Kasumi-1 (cell line): ENCODE measurements around the gene GPR158.

Experiments used
- DNase-seq, 2 experiments: peaks; one replicate each; lab custom pipeline; 2025; lab: John Stamatoyannopoulos, UW

The GPR158 gene

DNA sequence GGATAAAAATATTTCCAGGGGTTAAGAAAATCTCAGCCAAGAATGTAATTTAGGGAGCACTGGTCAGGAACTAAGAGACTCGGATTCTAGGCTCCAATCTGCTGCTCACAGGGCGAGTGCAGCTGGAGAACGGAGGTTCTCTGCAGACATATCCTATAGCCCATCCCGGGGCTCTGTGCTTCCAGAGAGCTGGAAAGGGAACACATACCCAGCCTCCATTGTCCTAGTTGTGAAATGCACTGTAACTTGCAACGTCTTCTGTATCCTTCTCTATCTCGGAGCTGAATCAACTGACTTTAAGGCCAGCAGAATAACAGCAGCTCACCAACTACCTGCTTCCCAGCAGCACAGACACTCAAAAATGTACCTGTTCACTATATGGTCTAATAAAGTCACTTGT, 408.2 kb downstream of the GPR158 start:
- DNase-seq, result no peak

DNA sequence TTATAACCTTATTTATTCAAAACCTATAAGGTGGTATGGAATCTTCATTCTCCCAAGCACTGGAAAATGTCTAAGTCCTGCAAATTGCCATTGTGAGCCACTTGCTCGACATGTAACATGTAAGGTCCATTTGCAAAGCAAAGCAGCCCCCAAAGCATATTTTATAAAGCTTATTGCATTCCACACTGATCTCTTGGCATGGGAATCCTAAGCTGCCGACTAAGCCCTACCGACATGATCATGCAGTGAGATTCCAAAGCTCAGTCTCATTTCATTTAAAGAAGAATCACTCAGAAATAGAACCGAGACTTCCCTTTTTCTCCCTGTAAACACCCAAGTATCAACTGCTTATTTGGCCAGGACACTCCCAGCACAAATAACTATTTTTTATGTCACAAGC, 425.9 kb downstream of the GPR158 start:
- DNase-seq, result no peak

DNA sequence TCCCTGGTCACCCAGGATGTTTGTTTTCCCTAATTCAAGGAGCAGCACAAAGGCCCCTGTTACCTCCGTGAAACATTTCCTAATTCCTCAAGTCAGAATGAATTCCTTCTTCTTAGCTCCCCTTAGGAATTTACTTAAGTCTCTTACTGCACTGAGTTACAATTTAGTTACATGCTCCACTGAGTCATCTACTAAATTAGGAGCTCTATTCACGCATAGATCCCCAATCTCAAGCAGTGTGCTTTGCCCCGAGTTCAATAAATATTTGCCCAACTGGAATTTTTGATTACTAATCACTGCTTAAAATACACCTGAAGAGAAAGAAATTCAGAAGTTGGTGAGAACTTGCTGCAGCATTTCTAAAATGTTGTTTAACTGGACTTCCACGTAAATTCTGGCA, 429.8 kb downstream of the GPR158 start:
- no peak for DNase-seq

DNA sequence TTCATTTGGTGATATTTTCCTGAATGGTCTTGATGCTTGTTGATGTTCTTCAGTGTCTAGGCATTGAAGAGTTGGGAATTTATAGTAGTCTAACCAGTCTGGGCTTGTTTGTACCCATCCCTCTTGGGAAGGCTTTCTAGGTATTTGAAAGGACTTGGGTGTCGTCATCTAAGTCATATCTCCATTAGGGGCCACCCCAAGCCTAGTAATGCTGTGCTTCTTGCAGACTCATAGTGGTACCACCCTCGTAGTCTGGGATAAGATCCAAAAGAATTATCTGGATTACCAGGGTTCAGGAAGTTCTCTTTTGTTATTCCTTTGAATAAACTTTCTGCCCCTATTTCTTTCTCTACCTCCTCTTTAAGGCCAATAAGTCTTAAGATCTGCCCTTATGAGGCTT, 439.9 kb downstream of the GPR158 start:
- no peak for DNase-seq

DNA sequence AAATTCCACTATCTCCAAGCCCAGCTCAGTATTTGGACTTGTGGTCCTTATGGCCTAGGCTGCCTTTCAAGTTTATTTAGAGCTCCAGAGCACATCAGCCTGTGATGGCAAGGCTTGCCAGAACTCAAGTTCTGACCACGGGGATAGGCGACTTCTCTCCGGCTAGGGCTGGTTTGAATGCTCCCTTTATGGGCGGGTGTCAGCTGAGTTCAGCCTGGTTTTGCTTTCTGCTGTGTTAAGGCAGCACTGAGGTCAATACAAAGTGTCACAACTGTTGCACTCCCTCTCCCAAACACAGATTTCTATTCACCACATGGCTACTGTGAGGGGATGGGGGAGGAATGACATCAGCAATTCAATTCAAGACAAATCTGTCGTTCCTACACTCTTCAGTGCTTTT, 441.1 kb downstream of the GPR158 start:
- no peak for DNase-seq

DNA sequence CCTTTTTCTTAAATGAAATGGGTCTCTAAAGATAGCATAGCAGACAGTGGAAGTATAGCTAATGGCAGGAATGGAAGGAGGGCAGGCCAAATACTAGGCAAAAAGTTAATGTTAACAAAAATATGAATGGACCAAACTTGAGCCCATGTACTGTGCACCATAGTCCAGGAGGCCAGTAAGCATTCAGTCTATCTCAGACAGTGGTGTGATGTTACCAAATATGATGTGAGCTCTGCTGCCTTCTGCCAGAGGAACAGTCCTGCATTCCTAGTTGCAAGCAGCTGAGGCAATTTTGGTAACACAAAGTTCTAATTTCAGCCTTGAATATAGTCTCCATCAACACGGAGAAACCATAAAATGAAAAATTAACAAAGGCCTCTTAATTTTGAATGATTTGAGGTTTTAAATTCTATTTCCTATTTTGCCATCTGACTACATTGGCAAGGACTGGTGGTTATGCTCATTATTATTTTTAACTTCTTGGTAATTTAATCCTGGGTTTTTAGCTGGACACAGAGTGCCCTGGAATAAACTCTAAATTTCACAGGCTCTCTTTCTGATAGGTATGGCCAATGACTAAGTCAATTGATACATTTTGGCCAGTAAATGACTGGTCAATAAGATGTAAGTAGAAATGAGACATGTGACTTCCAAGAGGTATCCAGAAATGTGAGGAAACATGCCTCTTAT, 442.2 kb downstream of the GPR158 start:
- DNase-seq, result no peak

DNA sequence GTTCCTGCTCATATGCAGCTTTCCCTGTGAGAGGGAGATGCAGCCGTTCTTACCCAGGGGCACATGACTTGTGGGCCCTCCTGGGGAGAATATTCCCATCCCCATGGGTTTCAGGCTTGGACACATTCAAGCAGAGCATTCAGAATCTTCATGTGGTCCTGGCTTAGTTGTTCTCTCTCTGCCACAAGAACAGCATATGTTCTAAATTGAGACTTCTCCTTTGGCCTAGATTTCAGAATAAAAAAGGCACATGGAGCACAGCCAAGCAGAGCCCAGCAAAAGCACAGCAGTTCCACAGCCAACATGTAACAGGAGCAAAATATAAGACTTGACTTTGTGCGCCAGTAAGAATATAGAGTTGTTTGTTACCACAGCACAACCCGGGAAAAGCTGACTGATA, 452.8 kb downstream of the GPR158 start:
- no peak for DNase-seq

DNA sequence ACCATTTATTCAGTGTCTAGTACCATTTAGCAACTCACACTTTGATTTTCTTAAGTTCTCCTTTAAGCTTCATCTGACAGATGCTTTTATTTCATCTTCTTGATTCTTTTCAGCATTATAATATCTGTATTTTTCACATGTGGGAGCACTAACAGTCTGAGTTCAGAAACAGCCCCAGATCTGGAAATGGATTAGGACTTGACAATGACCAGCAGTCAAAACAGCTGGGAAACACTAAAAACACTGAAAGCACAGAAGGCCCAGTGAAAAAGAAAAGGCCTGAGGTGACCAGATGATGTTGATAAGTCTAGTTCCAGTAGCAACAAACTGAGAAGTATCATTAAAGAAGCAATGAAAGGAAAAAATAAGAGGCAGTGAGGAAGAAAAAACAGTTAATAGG, 454.5 kb downstream of the GPR158 start:
- DNase-seq, result no peak

DNA sequence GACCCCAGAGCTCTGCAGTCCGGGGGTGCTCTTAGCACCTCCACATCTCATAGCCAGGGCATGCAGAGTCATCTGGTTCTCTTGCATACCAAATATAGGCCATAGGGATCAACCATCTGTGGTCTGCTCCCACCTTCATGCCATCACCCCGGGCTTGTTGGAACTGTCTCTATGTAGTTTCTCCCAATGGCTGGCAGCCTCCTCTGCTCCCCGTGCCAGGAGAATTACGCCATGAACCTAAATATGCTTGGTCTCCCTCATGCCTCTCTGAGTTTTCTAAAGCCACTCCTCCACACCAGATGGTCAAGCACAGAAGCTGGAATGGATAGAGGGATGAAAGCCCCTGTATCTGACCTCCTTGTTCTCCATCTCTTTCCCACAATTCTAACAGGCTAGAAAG, 456.7 kb downstream of the GPR158 start:
- no peak for DNase-seq

DNA sequence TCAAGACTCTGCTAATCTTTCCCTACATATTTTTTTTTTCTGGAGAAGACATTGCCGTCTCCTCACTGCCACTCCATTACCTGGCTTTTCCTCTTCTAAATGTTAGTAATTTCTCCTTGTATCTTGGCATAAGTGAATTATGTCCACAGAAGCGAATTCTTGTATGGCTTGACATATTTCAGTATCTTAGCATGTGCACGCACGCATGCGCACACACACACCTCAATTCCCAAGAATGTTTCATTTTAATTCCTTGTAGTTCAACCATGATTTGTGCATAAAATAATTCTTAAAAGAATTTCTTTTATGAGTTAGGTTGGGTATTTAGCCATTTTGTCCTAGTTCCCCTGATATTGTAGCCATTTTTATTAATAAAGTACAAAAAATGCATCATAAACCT, 458.0 kb downstream of the GPR158 start:
- no peak for DNase-seq

DNA sequence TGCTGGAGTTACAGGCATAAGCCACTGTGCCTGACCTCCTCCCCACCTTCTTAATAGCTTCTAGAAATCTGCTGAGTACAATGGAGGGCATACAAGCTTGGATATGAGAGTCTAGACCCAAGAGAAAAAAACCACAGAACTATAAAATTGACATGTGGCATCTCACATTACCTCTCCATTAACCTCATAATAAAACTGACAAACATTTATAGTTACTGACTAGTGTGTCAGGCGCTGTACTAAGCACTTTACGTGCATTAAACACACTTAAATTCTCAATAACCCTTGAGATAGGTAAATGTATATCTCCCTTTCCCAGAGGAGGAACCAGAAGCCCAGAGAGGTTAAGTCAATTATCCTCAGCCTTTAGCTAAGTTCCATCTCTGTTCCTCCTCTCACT, 458.7 kb downstream of the GPR158 start:
- DNase-seq, result no peak

DNA sequence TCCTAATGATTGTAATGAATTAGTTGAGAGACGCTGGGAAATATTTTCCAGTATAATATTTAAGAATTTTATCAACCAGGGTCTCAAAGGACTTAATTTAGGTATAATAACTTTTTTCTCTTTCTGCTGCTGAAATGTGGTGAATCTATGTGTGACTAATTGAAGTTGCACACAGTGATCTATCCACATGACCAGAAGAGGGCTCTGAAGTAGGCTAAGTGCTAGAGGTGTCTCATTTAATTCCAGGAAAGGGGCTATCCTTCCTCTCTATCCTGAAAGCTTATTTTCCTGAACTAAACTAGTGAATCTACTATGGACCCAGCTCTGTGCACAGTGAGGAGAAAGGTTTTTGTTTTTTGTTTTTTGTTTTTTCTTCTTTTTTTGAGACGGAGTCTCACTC, 464.8 kb downstream of the GPR158 start:
- peak in 1 of 2 experiments; percentile 5 for DNase-seq

DNA sequence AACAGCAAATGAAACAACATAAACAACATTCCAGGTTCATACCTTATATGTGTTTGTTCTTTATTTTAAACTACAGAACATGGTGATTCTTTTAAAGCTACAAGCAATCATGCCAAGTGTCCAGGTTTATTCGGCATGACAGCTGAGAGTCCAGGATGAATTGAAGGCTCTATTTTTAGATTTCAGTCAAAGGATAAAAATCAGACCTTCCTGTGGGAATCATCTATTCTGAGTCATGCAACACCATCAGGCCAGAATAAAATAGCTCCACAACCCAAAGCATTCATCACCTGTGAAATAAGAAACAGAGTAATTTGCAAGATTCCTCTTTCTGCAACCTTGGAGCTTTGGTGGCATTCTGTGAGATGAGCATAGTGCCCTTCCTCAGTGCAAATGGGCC, 466.8 kb downstream of the GPR158 start:
- DNase-seq, result no peak

DNA sequence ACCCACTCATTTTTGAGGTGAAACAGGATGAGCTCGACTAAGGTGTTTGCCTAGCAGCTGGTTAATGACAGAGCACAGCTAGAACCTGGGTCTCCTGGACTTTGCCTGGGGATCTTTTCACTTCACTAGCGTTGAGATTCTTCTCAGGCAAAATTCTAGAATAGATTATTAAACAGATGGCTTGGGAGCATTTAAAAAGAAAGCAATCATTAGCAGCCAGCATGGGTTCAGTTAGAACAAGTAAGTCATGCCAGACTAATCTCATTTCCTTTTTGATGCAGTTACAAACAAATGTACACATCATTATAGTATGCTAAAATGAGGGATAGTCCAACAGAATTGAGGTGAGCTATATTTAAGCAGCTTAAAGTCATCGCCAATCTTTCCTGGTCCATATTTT, 467.9 kb downstream of the GPR158 start:
- DNase-seq, result no peak

DNA sequence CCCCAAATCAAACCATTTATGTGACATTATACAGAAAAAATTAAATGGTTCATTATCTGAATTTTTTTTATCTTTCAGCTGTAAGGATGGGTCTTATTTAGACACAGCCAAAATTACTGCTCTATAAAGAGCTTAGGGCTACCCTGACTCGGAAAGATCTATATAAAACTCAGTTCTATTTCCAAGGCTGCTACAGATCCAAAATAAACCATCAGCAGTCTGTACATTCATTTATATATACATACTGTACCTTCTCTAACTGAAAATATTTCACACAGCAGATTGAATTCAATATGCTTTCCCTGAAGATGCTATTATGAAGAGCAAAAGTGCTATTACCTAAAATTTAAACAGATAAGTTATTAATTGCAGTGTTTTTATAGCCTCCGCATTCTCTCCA, 471.6 kb downstream of the GPR158 start:
- DNase-seq, result no peak

DNA sequence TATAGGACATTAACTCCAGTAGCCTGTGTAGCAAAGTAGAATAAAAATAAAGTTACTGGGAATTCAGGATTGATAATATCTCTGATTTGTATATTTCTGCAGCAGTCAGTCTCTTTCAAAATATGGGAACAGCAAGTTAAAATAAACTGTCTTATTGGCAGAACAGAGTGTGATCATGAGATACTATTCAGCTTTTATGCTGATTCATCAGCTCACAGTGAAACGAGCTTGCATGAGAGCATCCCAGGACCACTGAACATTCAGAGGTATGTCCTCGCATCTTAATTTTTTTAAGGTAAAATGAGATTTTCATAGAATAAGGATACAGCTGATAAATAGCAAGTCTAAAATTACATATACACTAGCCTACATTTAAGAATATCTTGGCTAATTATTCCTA, 476.7 kb downstream of the GPR158 start:
- DNase-seq, result no peak
